COLO668 (cell line): Measurements from ENCODE around the gene CISD3.

Experiments used
- DNase-seq: peaks from one replicate; lab custom pipeline; 2025; ENCODE audit not compliant: unreplicated experiment; lab: John Stamatoyannopoulos, UW

The CISD3 gene

DNA sequence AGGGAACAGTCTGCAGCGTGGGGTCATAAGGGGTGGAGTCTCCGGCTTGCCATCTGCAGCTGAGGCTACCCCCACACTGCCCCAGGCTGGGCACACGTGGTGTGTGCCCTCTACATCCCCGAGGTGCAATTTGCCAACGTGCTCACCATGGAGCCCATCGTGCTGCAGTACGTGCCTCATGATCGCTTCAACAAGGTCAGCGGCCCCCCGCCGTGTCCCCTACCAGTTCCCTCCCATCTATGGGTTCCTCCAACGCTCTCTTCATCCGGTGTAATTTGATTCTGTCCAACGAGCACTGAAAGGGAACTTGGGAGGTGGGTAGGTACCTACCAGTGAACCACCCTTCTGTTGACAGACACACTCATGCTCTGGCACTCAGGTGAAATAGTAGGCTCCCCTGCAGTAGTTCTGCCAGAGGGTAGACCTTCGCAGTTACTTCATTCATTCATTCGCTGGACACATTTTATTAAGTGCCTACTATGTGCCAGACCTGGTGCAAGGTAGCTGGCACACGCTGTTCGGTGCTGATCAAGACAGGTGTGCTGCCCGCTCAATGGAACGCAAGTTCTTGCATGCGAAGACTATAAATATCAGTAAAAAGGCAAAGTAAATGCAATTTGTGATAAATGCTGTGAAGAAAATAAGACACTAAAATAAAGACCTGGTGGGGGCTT is 22.3 kb upstream of the CISD3 start:
- peak; percentile 31 for DNase-seq

GRCh38 chr17:38709104-38709820 is 20.9 kb upstream of the CISD3 start:
- DNase-seq = no peak

DNA sequence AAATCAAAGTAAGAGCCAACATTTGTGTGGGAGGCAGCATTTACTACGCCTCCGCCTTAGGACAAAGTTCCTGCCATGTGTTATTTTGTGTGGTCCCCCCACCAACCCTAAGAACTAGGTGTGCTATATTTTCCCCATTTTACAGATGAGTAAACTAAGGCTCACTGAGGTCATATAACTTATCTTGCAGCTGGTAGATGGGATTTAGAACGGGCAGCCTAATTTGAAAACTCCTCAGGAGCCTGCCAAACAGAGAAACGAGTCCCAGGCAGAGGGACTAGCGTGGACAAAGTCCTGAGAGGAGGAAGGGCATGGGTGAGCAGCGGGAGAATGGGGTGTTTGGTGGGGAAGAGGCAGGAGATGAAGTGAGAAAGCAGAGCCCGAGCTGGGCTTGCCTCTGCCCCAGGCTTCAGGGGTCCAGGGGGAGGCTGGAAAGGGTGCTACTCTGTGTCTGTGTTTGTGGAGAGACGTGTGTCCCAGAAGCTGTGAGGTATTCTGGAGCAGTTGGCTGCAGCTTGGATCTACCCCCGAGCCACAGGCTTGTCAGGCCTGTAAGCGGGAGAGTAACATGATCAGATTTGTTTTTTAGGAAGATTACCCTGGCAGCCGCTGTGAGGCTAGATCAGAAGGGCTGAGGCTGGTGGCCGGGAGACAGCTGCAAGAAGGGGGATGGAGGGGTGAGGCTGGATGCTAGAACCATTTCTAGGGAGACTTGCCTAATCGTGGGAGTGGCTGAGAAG is 20.1 kb upstream of the CISD3 start:
- no peak for DNase-seq

DNA sequence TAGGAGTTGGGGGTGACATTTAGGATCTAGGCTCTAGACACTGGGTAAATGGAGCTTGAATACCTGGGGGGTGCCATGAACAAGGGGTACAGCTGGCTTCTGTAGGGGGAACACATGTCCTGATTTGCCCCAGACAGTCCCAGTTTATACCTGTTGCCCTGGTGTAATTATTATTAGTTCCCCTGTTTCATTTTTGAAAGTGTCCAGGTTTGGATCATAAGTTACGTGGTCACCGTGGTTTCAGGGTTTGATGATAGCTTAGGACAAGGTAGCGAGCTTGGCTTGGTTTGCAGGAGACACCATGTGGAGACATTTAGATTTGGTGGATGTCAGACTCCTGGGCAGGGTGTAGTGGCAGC is 19.6 kb upstream of the CISD3 start:
- DNase-seq = no peak

DNA sequence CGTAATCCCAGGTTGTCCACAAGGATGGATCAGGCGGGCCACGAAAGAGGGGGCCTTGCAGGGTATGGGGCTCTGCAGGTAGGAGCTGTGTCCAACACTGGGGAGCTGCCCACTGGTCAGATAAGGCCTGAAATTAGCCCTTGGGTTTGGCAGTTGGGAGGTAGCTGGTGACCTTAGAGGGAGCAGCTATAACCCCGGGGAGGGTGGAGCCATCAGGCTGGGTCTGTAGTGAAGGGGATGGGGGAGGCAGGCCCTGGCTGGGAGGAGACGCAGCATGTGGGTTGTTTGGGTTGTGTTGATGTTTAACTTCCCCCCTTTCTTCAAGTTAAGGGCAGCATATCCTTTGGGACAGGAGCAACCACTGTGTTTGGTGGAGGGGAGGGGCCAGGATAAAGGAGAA is 19.2 kb upstream of the CISD3 start:
- no peak for DNase-seq

GRCh38 chr17:38711792-38712571 is 18.2 kb upstream of the CISD3 start:
- DNase-seq = peak; percentile 41

- DNase-seq = no peak
Observed at GRCh38 chr17:38712593-38712992, 17.5 kb upstream of the CISD3 start.

DNA sequence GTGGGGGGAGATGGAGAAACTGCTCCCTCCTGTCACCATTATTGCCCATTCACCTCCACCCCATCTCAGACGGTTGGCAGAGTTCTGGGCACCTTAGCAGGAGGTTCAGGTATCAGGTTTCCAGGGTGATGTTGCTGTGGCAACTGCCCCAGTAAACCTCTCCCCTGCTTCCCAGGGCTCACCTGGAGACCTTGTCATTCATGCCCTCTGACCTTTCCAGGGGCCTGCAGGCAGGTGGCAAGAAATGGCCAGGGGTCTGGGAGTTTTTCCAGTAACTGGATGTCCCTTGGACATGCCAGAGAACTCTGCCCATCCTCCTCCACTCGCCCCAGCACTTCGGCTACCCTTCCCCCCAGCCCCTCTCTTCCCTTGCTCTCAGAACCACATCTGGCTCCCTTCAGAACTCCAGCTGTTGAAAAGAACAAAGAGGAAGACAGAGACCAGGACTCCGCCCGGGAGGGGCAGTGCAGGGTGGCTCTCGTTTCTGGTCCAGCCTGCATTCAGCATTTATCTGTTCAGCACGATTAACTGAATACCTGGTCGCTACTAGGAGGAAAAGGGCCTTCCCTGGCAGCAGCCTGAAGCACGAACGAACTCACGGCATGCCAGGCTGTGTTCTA is 16.6 kb upstream of the CISD3 start:
- DNase-seq = peak; percentile 4

DNA sequence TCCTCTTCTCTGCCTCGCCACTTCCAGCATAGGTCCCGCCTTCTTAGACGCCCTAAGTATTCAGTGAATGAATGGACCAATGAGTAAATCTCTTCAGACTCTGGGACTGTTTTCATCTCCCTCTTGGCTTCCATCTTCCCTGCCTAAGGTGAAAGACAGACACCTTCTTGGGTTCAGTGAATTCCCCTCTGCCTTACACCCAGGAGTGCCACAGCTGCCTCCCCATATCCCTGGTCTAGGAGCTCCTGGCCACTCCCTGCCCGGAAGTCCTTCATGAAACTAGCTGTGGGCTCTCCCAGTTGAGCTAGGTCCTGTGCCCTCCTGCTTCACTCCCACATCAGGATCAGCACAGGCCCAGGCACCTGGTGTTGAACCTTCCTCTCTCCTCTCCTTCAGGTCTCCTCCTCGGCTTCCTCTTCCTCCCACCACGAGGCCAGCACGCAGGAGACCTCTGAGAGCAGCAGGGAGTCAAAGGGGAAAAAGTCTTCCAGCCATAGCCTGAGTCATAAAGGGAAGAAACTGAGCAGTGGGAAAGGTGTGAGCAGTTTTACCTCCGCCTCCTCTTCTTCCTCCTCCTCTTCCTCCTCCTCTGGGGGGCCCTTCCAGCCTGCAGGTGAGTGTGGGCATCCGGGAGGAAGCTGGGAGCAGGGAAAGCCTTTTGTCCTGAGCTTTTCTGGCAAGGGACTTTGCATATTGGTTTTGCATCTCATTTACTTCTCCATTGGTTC is 14.8 kb upstream of the CISD3 start:
- DNase-seq = no peak

GRCh38 chr17:38716368-38717005 is 13.7 kb upstream of the CISD3 start:
- DNase-seq = no peak

DNA sequence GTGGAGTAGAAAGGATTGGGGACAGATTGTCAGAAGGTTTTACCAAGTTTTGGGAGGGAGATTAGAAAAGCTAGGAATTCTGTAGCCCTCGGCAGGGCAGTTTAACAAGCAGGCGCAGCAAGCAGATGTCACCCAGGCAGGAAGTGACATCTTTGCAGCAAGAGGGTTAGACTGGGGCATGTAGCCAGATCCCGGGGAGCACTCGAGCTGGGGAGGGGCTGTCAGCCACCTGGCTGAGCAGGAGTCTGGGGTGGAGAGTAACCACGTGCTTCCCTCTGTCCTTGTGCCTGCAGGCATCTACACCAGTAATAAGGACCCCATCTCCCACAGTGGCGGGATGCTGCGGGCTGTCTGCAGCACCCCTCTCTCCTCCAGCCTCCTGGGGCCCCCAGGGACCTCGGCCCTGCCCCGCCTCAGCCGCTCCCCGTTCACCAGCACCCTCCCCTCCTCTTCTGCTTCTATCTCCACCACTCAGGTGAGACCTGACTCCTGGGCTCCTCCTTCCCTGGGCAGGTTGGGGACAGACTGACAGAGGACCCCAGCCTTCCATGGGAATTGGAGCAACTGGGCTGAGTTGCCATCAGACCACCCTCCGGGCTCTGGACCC is 12.9 kb upstream of the CISD3 start:
- no peak for DNase-seq

- no peak for DNase-seq
Observed at GRCh38 chr17:38719289-38719942, 10.7 kb upstream of the CISD3 start.

- no peak for DNase-seq
Observed at GRCh38 chr17:38719943-38720641, 10.0 kb upstream of the CISD3 start.

GRCh38 chr17:38720941-38721340 is 9.2 kb upstream of the CISD3 start:
- DNase-seq = no peak

DNA sequence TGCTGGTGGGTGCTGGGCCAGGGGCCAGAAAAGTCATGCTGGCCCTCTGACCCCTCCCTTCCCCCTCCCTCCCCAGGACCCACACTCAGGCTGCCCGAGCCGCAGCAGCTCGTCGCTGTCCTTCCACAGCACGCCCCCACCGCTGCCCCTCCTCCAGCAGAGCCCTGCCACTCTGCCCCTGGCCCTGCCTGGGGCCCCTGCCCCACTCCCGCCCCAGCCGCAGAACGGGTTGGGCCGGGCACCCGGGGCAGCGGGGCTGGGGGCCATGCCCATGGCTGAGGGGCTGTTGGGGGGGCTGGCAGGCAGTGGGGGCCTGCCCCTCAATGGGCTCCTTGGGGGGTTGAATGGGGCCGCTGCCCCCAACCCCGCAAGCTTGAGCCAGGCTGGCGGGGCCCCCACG is 8.3 kb upstream of the CISD3 start:
- DNase-seq = no peak

- peak; percentile 59 for DNase-seq
Observed at GRCh38 chr17:38724337-38724988, 5.7 kb upstream of the CISD3 start.

DNA sequence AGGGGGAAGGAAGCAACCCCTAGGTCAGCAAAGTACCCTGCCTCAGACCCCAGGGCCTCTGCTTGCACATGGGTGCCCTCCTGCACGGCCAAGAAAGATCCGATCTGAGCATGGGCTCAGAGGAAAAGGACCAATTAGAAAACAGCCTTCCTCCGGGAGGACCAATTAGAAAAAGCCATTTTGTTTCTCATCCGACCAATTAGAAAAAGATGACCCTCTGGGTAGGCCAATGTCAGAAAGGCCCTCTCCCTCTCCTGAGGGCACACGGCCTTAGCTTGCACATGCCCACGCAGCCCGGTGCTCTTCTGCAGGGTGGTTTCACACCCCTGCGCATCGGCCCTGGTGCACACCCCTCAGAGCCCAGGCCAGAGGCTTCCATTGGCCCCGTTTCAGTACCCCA is 5.1 kb upstream of the CISD3 start:
- no peak for DNase-seq

- DNase-seq = peak; percentile 1
Observed at GRCh38 chr17:38726145-38726544, 4.0 kb upstream of the CISD3 start.
